SU-DHL-6 (cell line): Measurements from ENCODE around the gene ASIC3.

Source experiments
- EZH2phosphoT487 ChIP-seq: fragments of 200-600 bp; sonication (generic), shearing (Covaris generic); conservative IDR thresholded peaks from 2 replicates; pipeline ENCODE4 v1.6.1; 2018; ENCODE audit warnings: mild to moderate bottlenecking, antibody characterized with exemption, low read length, moderate library complexity, mixed read lengths
- TF ChIP-seq, protein P1 (sequence below): fragments of 200-600 bp; sonication (generic); IDR thresholded peaks from one replicate; pipeline ENCODE4 v1.5.1; 2017; ENCODE audit warnings: antibody characterized with exemption, mild to moderate bottlenecking, low read length, moderate library complexity; ENCODE audit not compliant: insufficient read depth, poor library complexity, severe bottlenecking

DNA sequence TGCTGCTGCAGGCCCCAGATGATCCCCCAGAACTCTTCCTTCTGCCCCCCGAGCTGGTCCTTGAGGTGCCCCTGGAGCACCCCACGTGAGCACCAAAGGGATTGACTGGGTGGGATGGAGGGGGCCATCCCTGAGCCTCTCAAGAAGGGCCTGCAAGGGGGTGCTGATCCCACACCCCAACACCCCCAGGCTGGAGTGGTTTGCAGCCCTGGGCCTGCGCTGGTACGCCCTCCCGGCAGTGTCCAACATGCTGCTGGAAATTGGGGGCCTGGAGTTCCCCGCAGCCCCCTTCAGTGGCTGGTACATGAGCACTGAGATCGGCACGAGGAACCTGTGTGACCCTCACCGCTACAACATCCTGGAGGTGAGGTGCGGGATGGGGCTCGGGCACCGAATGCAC is 49.3 kb upstream of the ASIC3 start:
- TF ChIP-seq, protein P1, sequence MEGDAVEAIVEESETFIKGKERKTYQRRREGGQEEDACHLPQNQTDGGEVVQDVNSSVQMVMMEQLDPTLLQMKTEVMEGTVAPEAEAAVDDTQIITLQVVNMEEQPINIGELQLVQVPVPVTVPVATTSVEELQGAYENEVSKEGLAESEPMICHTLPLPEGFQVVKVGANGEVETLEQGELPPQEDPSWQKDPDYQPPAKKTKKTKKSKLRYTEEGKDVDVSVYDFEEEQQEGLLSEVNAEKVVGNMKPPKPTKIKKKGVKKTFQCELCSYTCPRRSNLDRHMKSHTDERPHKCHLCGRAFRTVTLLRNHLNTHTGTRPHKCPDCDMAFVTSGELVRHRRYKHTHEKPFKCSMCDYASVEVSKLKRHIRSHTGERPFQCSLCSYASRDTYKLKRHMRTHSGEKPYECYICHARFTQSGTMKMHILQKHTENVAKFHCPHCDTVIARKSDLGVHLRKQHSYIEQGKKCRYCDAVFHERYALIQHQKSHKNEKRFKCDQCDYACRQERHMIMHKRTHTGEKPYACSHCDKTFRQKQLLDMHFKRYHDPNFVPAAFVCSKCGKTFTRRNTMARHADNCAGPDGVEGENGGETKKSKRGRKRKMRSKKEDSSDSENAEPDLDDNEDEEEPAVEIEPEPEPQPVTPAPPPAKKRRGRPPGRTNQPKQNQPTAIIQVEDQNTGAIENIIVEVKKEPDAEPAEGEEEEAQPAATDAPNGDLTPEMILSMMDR, result no peak
- TF ChIP-seq EZH2phosphoT487, result no peak
